Jurkat, Clone E6-1 (cell line): ENCODE measurements around the gene PIP5K1B.
A peak's percentile ranks its signal among the peaks of the same experiment; 100 is the strongest.
"Not testable (repeated sequence)": the region's sequence is repeated elsewhere in the genome, so short reads cannot be mapped to it uniquely, and the experiment has no call there.

Source experiments
- DNase-seq: peaks from one replicate; pipeline ENCODE4 v3.0.0-alpha.2; 2011; ENCODE audit warnings: low read depth, low spot score
- H3K4me3 ChIP-seq: 2 replicates; pipeline ENCODE4 v1.5.1; 2011; ENCODE audit warnings: mild to moderate bottlenecking, low read length, control low read depth, moderate library complexity

The PIP5K1B gene

GRCh38 chr9:69027355-69028097 lies 322.5 kb downstream of the PIP5K1B start:
- no peak overlapping the region for H3K4me3 ChIP-seq
- peak; percentile 71 for DNase-seq

GRCh38 chr9:69028754-69029153 lies 323.7 kb downstream of the PIP5K1B start:
- peak; percentile 90 for DNase-seq
- H3K4me3 ChIP-seq: no peak overlapping the region

- no peak overlapping the region for H3K4me3 ChIP-seq
- DNase-seq: no peak
These were observed 324.5 kb downstream of the PIP5K1B start for GRCh38 chr9:69029535-69029934.

- no peak for DNase-seq
- H3K4me3 ChIP-seq: no peak overlapping the region
These were observed 326.0 kb downstream of the PIP5K1B start for GRCh38 chr9:69030851-69031645.

- no peak for DNase-seq
- no peak overlapping the region for H3K4me3 ChIP-seq
These were observed 329.0 kb downstream of the PIP5K1B start for GRCh38 chr9:69034071-69034470.

GRCh38 chr9:69035438-69036308 lies 330.6 kb downstream of the PIP5K1B start, which contains the start of gene FXN:
Gene FXN (plus strand): TSS chr9:69035752. CDS start chr9:69035783, 31 bp downstream.
- peak within 1 kb of the TSS; percentile 87 for H3K4me3 ChIP-seq
- DNase-seq: peak; percentile 69

GRCh38 chr9:69036309-69036708 lies 331.3 kb downstream of the PIP5K1B start:
- no peak for DNase-seq

GRCh38 chr9:69036799-69037198 lies 331.8 kb downstream of the PIP5K1B start:
- H3K4me3 ChIP-seq: peak overlapping the region; percentile 87
- no peak for DNase-seq

More at GRCh38 chr9:69036309-69036708, 331.3 kb downstream of the PIP5K1B start:
- peak overlapping the region; percentile 87 for H3K4me3 ChIP-seq

- no peak overlapping the region for H3K4me3 ChIP-seq
- DNase-seq: no peak
These were observed 335.6 kb downstream of the PIP5K1B start for GRCh38 chr9:69040646-69041045.

GRCh38 chr9:69044240-69045219 lies 339.5 kb downstream of the PIP5K1B start:
- no peak for DNase-seq
- H3K4me3 ChIP-seq: no peak overlapping the region

GRCh38 chr9:69045821-69046220 lies 340.8 kb downstream of the PIP5K1B start:
- H3K4me3 ChIP-seq: no peak overlapping the region
- DNase-seq: no peak

- DNase-seq: no peak
- no peak overlapping the region for H3K4me3 ChIP-seq
These were observed 341.7 kb downstream of the PIP5K1B start for GRCh38 chr9:69046723-69047122.

GRCh38 chr9:69047371-69047770 lies 342.3 kb downstream of the PIP5K1B start:
- DNase-seq: peak; percentile 51
- no peak overlapping the region for H3K4me3 ChIP-seq

- H3K4me3 ChIP-seq: no peak overlapping the region
These were observed 344.1 kb downstream of the PIP5K1B start for GRCh38 chr9:69049094-69049493.

GRCh38 chr9:69050936-69051335 lies 345.9 kb downstream of the PIP5K1B start:
- not testable (repeated sequence) for H3K4me3 ChIP-seq, DNase-seq

More at GRCh38 chr9:69049094-69049493, 344.1 kb downstream of the PIP5K1B start:
- no peak for DNase-seq

- no peak overlapping the region for H3K4me3 ChIP-seq
- no peak for DNase-seq
These were observed 349.9 kb downstream of the PIP5K1B start for GRCh38 chr9:69054989-69055388.

GRCh38 chr9:69056191-69056815 lies 351.3 kb downstream of the PIP5K1B start:
- DNase-seq: no peak
- H3K4me3 ChIP-seq: no peak overlapping the region

GRCh38 chr9:69058101-69058500 lies 353.1 kb downstream of the PIP5K1B start:
- H3K4me3 ChIP-seq: no peak overlapping the region
- DNase-seq: no peak
